Umbilical cord (tissue), 2 donors: Measurements from ENCODE around the gene HHAT. TPM values are rescaled to one million over a fixed set of nuclear protein-coding genes. Genes with fewer than 3 reads are reported as not detected.
A peak's percentile ranks its signal among the peaks of the same experiment; 100 is the strongest.

Source experiments
- DNase-seq: peaks from one replicate; pipeline ENCODE4 v3.0.0-alpha.2; 2015; ENCODE audit warnings: low spot score
- total RNA-seq: library from RNA; depleted of rRNA; stranded (reverse); fragments of >200 nt; gene quantifications from one replicate; pipeline ENCODE4 v1.2.3, GENCODE V29; 2014; ENCODE audit warnings: low replicate concordance; ENCODE audit not compliant: insufficient read depth

Gene HHAT
- total RNA-seq = 6.3 TPM

GRCh38 chr1:210328746-210329503 lies at the start of gene HHAT:
HHAT (plus strand) TSS chr1:210328902; CDS start chr1:210348976, 20,074 bp downstream.
- DNase-seq = peak; percentile 90

GRCh38 chr1:210280221-210280620 lies 48.5 kb upstream of the HHAT start:
- DNase-seq = no peak

GRCh38 chr1:210288116-210288515 lies 40.6 kb upstream of the HHAT start:
- DNase-seq = no peak

GRCh38 chr1:210289248-210289647 lies 39.5 kb upstream of the HHAT start:
- no peak for DNase-seq

GRCh38 chr1:210291081-210291764 lies 37.5 kb upstream of the HHAT start:
- DNase-seq = peak; percentile 17

GRCh38 chr1:210291786-210292230 lies 36.9 kb upstream of the HHAT start:
- DNase-seq = peak; percentile 80

GRCh38 chr1:210292231-210292871 lies 36.4 kb upstream of the HHAT start:
- DNase-seq = peak; percentile 58

GRCh38 chr1:210293171-210293607 lies 35.5 kb upstream of the HHAT start:
- DNase-seq = peak; percentile 86

GRCh38 chr1:210294999-210295745 lies 33.5 kb upstream of the HHAT start:
- DNase-seq = peak; percentile 94

GRCh38 chr1:210296682-210297081 lies 32.0 kb upstream of the HHAT start:
- no peak for DNase-seq

- no peak for DNase-seq
Measured at GRCh38 chr1:210298296-210298695, 30.4 kb upstream of the HHAT start.

GRCh38 chr1:210298936-210299335 lies 29.8 kb upstream of the HHAT start:
- peak; percentile 44 for DNase-seq

- peak; percentile 12 for DNase-seq
Measured at GRCh38 chr1:210299501-210299900, 29.2 kb upstream of the HHAT start.

- no peak for DNase-seq
Measured at GRCh38 chr1:210300923-210301614, 27.6 kb upstream of the HHAT start.

- DNase-seq = peak; percentile 54
Measured at GRCh38 chr1:210301615-210302000, 27.1 kb upstream of the HHAT start.

- no peak for DNase-seq
Measured at GRCh38 chr1:210302501-210302900, 26.2 kb upstream of the HHAT start.

- DNase-seq = no peak
Measured at GRCh38 chr1:210303391-210303790, 25.3 kb upstream of the HHAT start.

- no peak for DNase-seq
Measured at GRCh38 chr1:210310562-210311153, 18.0 kb upstream of the HHAT start.

- no peak for DNase-seq
Measured at GRCh38 chr1:210311726-210312493, 16.8 kb upstream of the HHAT start.

- DNase-seq = no peak
Measured at GRCh38 chr1:210313046-210313595, 15.6 kb upstream of the HHAT start.
